K562 (cell line): ENCODE data around the gene HAT1. TPM values are rescaled to one million over a fixed set of nuclear protein-coding genes. Genes with fewer than 3 reads are reported as not detected.

ENCODE experiments used
- ARID2 ChIP-seq: fragments of 450-650 bp; IDR thresholded peaks from 2 replicates; pipeline ENCODE4 v1.6.1; 2017; ENCODE audit warnings: antibody characterized with exemption, mild to moderate bottlenecking
- ATF3 ChIP-seq, 2 experiments: fragments of 450-650 bp in 1 of 2; sonication (generic) in 1 of 2; formaldehyde crosslinking in 1 of 2; IDR thresholded peaks in 1 of 2; conservative IDR thresholded peaks in 1 of 2; 2 replicates each; pipeline versions ENCODE4 v1.6.1 to v1.8.1; 2016 to 2023; ENCODE audit warnings: mild to moderate bottlenecking in 2 of 2, moderate library complexity in 2 of 2, inconsistent platforms in 1 of 2, missing genetic modification reagents in 1 of 2
- ZNF407 ChIP-seq: fragments of 450-650 bp; IDR thresholded peaks from 2 replicates; pipeline ENCODE4 v1.6.1; 2016; ENCODE audit warnings: low read depth
- polyA plus RNA-seq, 8 experiments: library from polyadenylated mRNA; depleted of rRNA in 4 of 8; stranded (reverse) in 5 of 8; unstranded in 3 of 8; fragments of >200 nt; fragmentation: Nextera tagmentation in 2 of 8; fragmentation: Illumina TruSeq in 1 of 8; extraction: Ambion mirVana in 2 of 8; extraction: Trizol in 1 of 8; gene quantifications; 2 replicates each; pipeline versions ENCODE4 v1.2.1 to v1.2.3, GENCODE V29; 2011 to 2014; ENCODE audit warnings: inconsistent platforms in 1 of 8, missing spikeins in 1 of 8
- total RNA-seq, 7 experiments: library from RNA; depleted of rRNA in 6 of 7; stranded (reverse); fragments of >200 nt in 6 of 7; fragmentation: Illumina TruSeq in 2 of 7; extraction: Trizol in 2 of 7; gene quantifications; 2 replicates each; pipeline versions ENCODE4 v1.2.1 to v1.2.3, GENCODE V29; 2011 to 2021; ENCODE audit warnings: low replicate concordance in 1 of 7

HAT1 gene
- total and polyA plus RNA-seq, 9 of the 15 experiments (the other 6 are each of a cell fraction or from before 2014, with no cell fraction given), result 125 to 384 (median 244) TPM

GRCh38 chr2:171996021-171996420, 73.8 kb downstream of the HAT1 start (continued):
- TF ChIP-seq ZNF407 (0 out of 2 replicates have a peak, but pooled peaks have one; percentile 19), ATF3 (IDR thresholded peaks at IDR 0.05) (no peak), ATF3 (CRISPR knock-in tag; conservative IDR thresholded peaks at IDR 0.05) (no peak), ARID2 (0 out of 2 replicates have a peak, but pooled peaks have one; percentile 15)
- TF ChIP-seq, all 486 proteins: peak for 10
